Sciatic nerve (tissue), 2 donors: ENCODE data around the gene DCBLD1. TPM values are rescaled to one million over a fixed set of nuclear protein-coding genes. Genes with fewer than 3 reads are reported as not detected.

Experiments used
- ATAC-seq: fragments of 200-7000 bp; cut with Tn5 transposase; one replicate; pipeline ENCODE4 v1.9.1; 2020; ENCODE audit warnings: mild to moderate bottlenecking, moderate library complexity
- DNase-seq: peaks from one replicate; pipeline ENCODE4 v3.0.0-alpha.2; 2020; ENCODE audit warnings: low spot score
- intact Hi-C: fragments of 100-400 bp; cut with DNase I; formaldehyde crosslinking; loops from one replicate; pipeline ENCODE4 v1.14.2; 2022
- total RNA-seq: library from RNA; stranded (reverse); fragmentation: NEBNext Ultra II Directional; extraction: Animal tissue kit (Norgen Biotek cat#: 25700); gene quantifications from one replicate; pipeline ENCODE4 v1.2.1, GENCODE V29; 2021
- donor health status: DM: no; HTN: no; CAD: no.
- donor health status: DM: no; HTN: no; CAD: no.

DCBLD1 gene
- total RNA-seq, 1 donor from 2014 or later, result 13.6 TPM

GRCh38 chr6:117495425-117495824 is 13.0 kb downstream of the DCBLD1 start:
- ATAC-seq (no peak), DNase-seq (no peak)
- intact Hi-C loops, result no loop called here

GRCh38 chr6:117495869-117496268 is 13.4 kb downstream of the DCBLD1 start:
- DNase-seq (no peak), ATAC-seq (no peak)
- intact Hi-C loops, result no loop called here

GRCh38 chr6:117496383-117496990 is 14.0 kb downstream of the DCBLD1 start:
- no peak for ATAC-seq
- no peak for DNase-seq

GRCh38 chr6:117497237-117497636 is 14.8 kb downstream of the DCBLD1 start:
- intact Hi-C loops, result no loop called here
- ATAC-seq (no peak), DNase-seq (no peak)

More at GRCh38 chr6:117496383-117496990, 14.0 kb downstream of the DCBLD1 start:
- intact Hi-C loops, result no loop called here

GRCh38 chr6:117498159-117498558 is 15.7 kb downstream of the DCBLD1 start:
- intact Hi-C loops, result no loop called here
- ATAC-seq (no peak), DNase-seq (no peak)

- DNase-seq (no peak), ATAC-seq (no peak)
- intact Hi-C loops, result no loop called here
Measured at GRCh38 chr6:117501722-117502121, 19.2 kb downstream of the DCBLD1 start.

- intact Hi-C loops, result no loop called here
- ATAC-seq (no peak), DNase-seq (no peak)
Measured at GRCh38 chr6:117502580-117502979, 20.1 kb downstream of the DCBLD1 start.

- DNase-seq (no peak), ATAC-seq (no peak)
- intact Hi-C loops, result no loop called here
Measured at GRCh38 chr6:117503211-117503610, 20.7 kb downstream of the DCBLD1 start.

GRCh38 chr6:117504478-117505144 is 22.1 kb downstream of the DCBLD1 start:
- no peak for DNase-seq
- ATAC-seq, result no peak
- intact Hi-C loops, result no loop called here

- ATAC-seq (no peak), DNase-seq (no peak)
- intact Hi-C loops, result no loop called here
Measured at GRCh38 chr6:117505311-117505710, 22.8 kb downstream of the DCBLD1 start.

GRCh38 chr6:117506180-117506835 is 23.8 kb downstream of the DCBLD1 start:
- DNase-seq (no peak), ATAC-seq (no peak)
- intact Hi-C loops, result no loop called here

- ATAC-seq (no peak), DNase-seq (no peak)
- intact Hi-C loops, result no loop called here
Measured at GRCh38 chr6:117506907-117507306, 24.4 kb downstream of the DCBLD1 start.

- intact Hi-C loops, result no loop called here
- no peak for ATAC-seq
- DNase-seq, result no peak
Measured at GRCh38 chr6:117508450-117508971, 26.0 kb downstream of the DCBLD1 start.

GRCh38 chr6:117509021-117509420 is 26.5 kb downstream of the DCBLD1 start:
- DNase-seq (no peak), ATAC-seq (no peak)
- intact Hi-C loops, result no loop called here

- DNase-seq (no peak), ATAC-seq (no peak)
- intact Hi-C loops, result no loop called here
Measured at GRCh38 chr6:117512056-117512828, 29.8 kb downstream of the DCBLD1 start.

- ATAC-seq (no peak), DNase-seq (no peak)
- intact Hi-C loops, result no loop called here
Measured at GRCh38 chr6:117512987-117513573, 30.6 kb downstream of the DCBLD1 start.

GRCh38 chr6:117513778-117514365 is 31.4 kb downstream of the DCBLD1 start:
- intact Hi-C loops, result no loop called here
- no peak for DNase-seq
- ATAC-seq, result no peak

- no peak for DNase-seq
- no peak for ATAC-seq
- intact Hi-C loops, result no loop called here
Measured at GRCh38 chr6:117514655-117515054, 32.2 kb downstream of the DCBLD1 start.

GRCh38 chr6:117515326-117515725 is 32.9 kb downstream of the DCBLD1 start:
- intact Hi-C loops, result no loop called here
- DNase-seq, result no peak
- no peak for ATAC-seq
